HG02642 (cell line): ENCODE data around the gene GNLY.
"Not testable (repeated sequence)": the region's sequence is repeated elsewhere in the genome, so short reads cannot be mapped to it uniquely, and the experiment has no call there.

ENCODE experiments used
- ATAC-seq: cut with Tn5 transposase; IDR thresholded peaks from one replicate; pipeline ENCODE4 v1.9.1; 2021; ENCODE audit warnings: mild to moderate bottlenecking; ENCODE audit not compliant: unreplicated experiment, poor library complexity

GNLY gene

GRCh38 chr2:85706063-85706462 is 11.9 kb downstream of the GNLY start:
- ATAC-seq: no peak

- no peak for ATAC-seq
Measured at GRCh38 chr2:85706599-85707296, 12.6 kb downstream of the GNLY start.

DNA sequence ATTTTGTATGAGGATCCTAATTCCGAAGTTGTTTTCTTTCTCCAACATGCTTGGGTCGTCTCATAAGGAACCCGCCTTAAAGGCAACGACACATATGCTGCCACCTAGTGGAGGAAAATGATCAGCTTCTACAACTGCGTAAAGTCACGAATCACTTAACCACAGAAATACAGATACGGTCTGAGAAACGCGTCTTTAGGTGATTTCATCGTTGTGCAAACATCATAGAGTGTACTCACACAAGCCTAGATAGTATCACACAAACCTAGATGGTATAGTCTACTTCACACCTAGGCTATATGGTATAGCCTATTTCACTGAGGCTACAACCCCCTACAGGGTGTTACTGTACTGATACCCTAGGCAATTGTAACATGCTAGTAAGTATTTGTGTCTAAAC is 13.1 kb downstream of the GNLY start:
- peak; percentile 59 for ATAC-seq

GRCh38 chr2:85708641-85709040 is 14.5 kb downstream of the GNLY start:
- ATAC-seq: no peak

DNA sequence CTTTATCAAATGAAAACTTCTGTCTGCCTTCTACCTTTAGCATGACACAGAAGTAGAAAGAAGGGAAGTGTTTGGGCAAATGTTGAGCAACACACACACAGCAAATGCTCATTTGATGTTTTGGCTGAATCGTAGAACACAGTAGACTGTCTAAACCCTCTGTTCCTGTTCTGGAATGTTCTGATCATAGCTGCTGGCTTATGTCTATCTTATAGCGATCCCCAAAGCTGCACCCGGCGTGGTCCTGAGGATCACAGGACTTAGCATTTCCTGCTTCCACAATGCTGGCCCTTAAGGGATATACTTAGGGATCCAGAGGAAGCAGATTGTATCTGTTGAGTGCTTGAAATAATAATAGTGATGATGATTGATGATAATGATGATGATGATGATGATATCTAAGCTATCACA is 15.2 kb downstream of the GNLY start:
- no peak for ATAC-seq

- ATAC-seq: no peak
Measured at GRCh38 chr2:85710687-85711577, 16.8 kb downstream of the GNLY start.

DNA sequence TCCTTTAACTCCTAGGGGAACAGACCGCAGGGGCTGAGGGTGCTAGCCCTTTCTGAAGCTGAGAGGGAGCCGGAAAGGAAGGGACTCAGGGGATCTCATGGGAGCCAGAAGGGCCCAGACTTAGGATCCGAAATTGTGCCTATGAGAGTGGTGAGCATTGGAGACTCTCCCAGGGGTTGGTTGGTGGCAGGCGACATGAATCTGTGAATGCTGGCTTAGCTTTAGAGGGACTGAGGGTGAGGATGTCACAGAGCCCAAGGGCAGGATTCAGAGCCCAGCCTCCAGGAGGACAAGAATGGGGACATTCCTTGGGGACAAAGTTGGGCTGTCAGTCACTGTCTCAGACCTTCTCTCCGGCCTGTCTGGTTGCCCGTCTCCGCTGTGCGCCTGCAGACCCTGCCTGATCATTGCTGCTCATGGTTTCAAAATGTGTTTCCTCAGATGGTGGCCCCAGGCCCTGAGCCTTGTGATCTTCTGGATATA is 17.5 kb downstream of the GNLY start:
- no peak for ATAC-seq

GRCh38 chr2:85712336-85712735 is 18.2 kb downstream of the GNLY start:
- ATAC-seq: no peak

DNA sequence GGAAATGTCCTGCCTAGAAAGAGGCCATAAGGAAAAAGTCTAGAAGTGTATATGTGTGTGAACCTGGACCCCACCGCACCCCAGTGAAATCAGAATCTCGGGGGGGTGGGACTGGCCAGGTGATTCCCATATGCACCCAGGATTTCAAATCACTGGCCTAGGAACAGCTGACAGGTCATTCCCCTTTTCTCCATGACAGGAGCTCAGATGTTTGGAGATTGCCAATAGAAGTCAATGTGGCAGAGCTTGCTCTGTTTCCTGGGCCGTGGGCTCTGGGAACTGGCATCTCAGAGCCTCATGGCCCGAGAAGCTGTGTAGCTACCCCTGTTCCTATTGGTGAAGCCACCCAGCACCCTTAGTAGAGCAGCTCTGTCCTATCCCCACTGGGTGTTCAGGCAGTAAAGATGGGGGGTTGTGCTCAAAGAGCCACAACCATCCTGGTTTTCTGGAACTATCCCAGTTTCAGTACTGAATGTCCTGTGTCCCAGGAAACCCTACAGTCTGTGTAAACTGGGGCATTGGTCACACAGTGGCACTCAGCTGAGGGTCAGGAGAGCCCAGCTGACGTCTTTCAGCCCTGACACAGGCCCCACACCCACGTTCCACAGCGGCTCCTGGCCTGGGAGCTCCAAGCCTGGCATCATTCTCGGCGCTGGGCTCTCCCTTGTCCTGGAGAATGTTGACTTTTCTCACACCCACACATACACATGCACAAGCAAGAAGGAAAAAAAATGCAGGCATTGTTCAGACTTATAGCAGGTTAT is 18.9 kb downstream of the GNLY start:
- no peak for ATAC-seq

DNA sequence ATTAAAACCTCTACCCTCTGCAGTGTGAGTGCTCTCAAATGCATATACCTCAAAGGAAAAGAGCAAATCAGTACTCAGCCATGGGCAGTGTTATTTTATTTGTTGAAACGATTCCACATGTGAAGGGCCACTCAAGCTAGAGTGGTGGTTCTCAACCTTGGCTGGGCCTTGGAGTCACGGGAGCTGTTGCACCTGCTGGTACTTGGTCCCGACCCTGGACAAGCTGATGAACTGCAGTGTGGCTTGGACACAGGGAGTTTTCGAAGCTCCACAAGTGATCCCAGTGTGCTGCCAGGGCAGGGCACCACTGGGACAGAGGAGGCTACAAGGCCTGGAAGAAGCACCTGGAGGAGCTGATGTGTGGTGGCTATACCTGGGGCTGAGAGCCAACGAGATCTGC is 19.7 kb downstream of the GNLY start:
- no peak for ATAC-seq

DNA sequence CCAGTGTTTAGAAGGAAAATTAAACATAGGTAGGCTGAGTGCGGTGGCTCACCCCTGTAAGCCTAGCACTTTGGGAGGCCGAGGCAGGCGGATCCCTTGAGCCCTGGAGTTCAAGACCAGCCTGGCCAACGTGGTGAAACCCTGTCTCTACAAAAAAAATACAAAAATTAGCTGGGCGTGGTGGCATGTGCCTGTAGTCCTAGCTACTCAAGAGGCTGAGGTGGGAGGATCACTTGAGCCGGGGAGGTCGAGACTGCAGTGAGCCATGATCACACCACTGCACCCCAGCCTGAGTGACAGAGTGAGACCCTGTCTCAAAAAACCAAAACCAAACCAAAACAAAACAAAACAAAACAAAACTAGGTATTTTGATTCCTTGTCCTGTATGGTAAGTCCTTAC is 20.3 kb downstream of the GNLY start:
- ATAC-seq: not testable (repeated sequence)

GRCh38 chr2:85714841-85715240 is 20.7 kb downstream of the GNLY start:
- ATAC-seq: no peak

GRCh38 chr2:85716346-85716914 is 22.3 kb downstream of the GNLY start:
- no peak for ATAC-seq

- no peak for ATAC-seq
Measured at GRCh38 chr2:85717308-85718008, 23.3 kb downstream of the GNLY start.

DNA sequence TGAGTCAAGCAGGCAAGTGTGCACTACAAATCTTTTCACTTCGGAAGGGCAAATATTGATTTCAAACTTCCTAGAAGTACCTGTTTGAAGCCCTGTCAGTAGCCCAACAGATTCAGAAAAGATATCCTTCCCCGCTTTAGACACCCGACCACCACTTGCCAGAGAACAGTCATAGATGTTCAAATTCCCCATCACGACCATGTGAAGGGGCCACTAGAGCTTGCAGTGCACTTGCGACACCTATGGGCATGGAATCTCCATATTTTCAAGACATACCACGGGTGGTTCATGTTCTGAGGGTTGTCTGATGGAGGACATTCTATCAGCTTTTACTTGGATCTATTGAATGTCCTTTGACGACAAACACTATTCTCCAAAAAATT is 23.8 kb downstream of the GNLY start:
- ATAC-seq: no peak

GRCh38 chr2:85718885-85719492 is 24.8 kb downstream of the GNLY start:
- no peak for ATAC-seq

DNA sequence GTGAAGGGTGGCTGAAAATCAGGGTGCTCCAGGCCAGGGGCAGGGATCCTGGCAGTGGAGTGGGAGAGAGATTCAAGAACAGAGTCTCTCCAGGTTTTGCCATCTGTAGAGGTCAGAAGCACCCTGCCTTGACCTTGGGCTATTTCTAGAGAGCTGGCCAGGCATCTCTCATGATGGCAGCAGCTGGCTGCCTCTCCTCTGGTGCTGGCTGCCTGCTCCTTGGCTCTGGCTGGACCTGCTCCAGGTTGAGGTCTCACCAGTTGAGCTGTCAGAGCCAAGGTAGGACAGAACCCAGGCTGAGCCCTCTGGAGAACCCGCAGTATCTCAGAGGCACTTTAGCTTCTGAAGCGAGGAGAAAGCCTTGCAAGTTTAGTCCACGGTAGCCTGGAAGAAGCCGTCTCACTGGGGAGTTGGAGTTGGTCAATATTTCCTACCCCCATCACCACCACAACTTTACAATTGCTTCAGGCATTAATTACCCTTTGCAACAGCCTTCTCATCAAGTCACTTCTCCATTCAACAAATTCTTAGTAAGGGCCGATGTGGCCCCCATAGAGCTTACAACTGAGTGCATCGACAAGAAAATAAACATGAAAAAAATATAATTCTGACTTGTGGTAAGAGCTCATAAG is 25.6 kb downstream of the GNLY start:
- no peak for ATAC-seq

GRCh38 chr2:85720533-85720932 is 26.4 kb downstream of the GNLY start:
- ATAC-seq: no peak

DNA sequence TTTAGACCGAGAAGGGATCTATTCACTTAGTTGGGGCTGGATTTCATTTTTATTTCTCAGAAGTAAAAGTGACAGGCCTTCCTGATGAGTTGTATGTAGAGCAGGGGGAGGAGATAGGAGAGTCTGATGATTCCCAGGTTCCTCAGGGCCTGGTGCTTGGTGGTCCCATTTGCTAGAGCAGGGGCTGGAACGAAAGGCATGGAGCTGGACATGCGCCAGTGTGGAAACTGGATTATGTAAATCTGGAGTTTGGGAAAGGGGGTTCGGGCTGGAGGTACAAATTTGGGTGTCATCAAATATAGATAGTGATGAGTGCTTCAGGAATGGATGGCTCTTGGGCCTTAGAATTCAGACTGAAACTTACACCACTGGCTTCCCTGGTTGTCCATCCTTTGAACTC is 27.5 kb downstream of the GNLY start:
- ATAC-seq: no peak
